H9 (cell line): ENCODE measurements around the gene OPALIN. TPM values are rescaled to one million over a fixed set of nuclear protein-coding genes. Genes with fewer than 3 reads are reported as not detected.

Source experiments
- DNase-seq: peaks from one replicate; pipeline ENCODE4 v3.0.0-alpha.2; 2017
- H2AFZ ChIP-seq: one replicate; pipeline ENCODE4 v1.6.1; 2013; ENCODE audit warnings: mild to moderate bottlenecking, low read length, control low read depth, moderate library complexity
- H2AK5ac ChIP-seq: 2 replicates; pipeline ENCODE4 v1.6.1; 2013; ENCODE audit warnings: low read length, control low read depth, mixed read lengths; ENCODE audit not compliant: insufficient read length
- H2BK120ac ChIP-seq: one replicate; pipeline ENCODE4 v1.6.1; 2013; ENCODE audit warnings: low read depth, mild to moderate bottlenecking, low read length, control low read depth, inconsistent platforms; ENCODE audit not compliant: poor library complexity, severe bottlenecking
- H2BK12ac ChIP-seq: 2 replicates; pipeline ENCODE4 v1.6.1; 2013; ENCODE audit warnings: low read length, control low read depth, mixed read lengths, low read depth; ENCODE audit not compliant: insufficient read length
- H2BK15ac ChIP-seq: 2 replicates; pipeline ENCODE4 v1.6.1; 2013; ENCODE audit warnings: low read depth, low read length, control low read depth
- H2BK20ac ChIP-seq: one replicate; pipeline ENCODE4 v1.6.1; 2013; ENCODE audit warnings: low read depth, mild to moderate bottlenecking, low read length, control low read depth, inconsistent platforms; ENCODE audit not compliant: poor library complexity, severe bottlenecking
- H2BK5ac ChIP-seq: 2 replicates; pipeline ENCODE4 v1.6.1; 2013; ENCODE audit warnings: low read length, control low read depth, mixed read lengths; ENCODE audit not compliant: insufficient read length
- H3K14ac ChIP-seq: 2 replicates; pipeline ENCODE4 v1.6.1; 2013; ENCODE audit warnings: low read length, control low read depth; ENCODE audit not compliant: insufficient read depth
- H3K18ac ChIP-seq: 2 replicates; pipeline ENCODE4 v1.6.1; 2013; ENCODE audit warnings: low read depth, mild to moderate bottlenecking, mixed read lengths, low read length, control low read depth; ENCODE audit not compliant: insufficient read length
- H3K23ac ChIP-seq: 2 replicates; pipeline ENCODE4 v1.6.1; 2013; ENCODE audit warnings: low read length, control low read depth, mixed read lengths, low read depth; ENCODE audit not compliant: insufficient read length
- H3K23me2 ChIP-seq: 2 replicates; pipeline ENCODE4 v1.6.1; 2013; ENCODE audit warnings: low read depth, mild to moderate bottlenecking, mixed read lengths, low read length, control low read depth; ENCODE audit not compliant: insufficient read length, poor library complexity, severe bottlenecking
- H3K27ac ChIP-seq: 2 replicates; pipeline ENCODE4 v1.5.1; 2013; ENCODE audit warnings: low read length, control low read depth, mixed read lengths, low read depth; ENCODE audit not compliant: insufficient read length
- H3K27me3 ChIP-seq: 2 replicates; pipeline ENCODE4 v1.6.1; 2013; ENCODE audit warnings: low read length, control low read depth, inconsistent platforms; ENCODE audit not compliant: insufficient read depth
- H3K4ac ChIP-seq: 2 replicates; pipeline ENCODE4 v1.6.1; 2013; ENCODE audit warnings: low read depth, mild to moderate bottlenecking, control low read depth, inconsistent platforms, low read length, moderate library complexity
- H3K4me1 ChIP-seq: 2 replicates; pipeline ENCODE4 v1.6.1; 2013; ENCODE audit warnings: low read length, control low read depth, inconsistent platforms; ENCODE audit not compliant: insufficient read depth
- H3K4me2 ChIP-seq: 2 replicates; pipeline ENCODE4 v1.6.1; 2013; ENCODE audit warnings: low read length, control low read depth, mixed read lengths; ENCODE audit not compliant: insufficient read length, insufficient read depth
- H3K56ac ChIP-seq: 2 replicates; pipeline ENCODE4 v1.6.1; 2013; ENCODE audit warnings: low read depth, mild to moderate bottlenecking, mixed read lengths, low read length, control low read depth; ENCODE audit not compliant: insufficient read length
- H3K79me1 ChIP-seq: 2 replicates; pipeline ENCODE4 v1.6.1; 2013; ENCODE audit warnings: low read depth, mild to moderate bottlenecking, moderate library complexity, low read length, control low read depth, inconsistent platforms; ENCODE audit not compliant: insufficient read depth, poor library complexity, severe bottlenecking
- H3K79me2 ChIP-seq: 2 replicates; pipeline ENCODE4 v1.6.1; 2013; ENCODE audit warnings: low read length, control low read depth, inconsistent platforms; ENCODE audit not compliant: insufficient read depth
- H3K9ac ChIP-seq: 2 replicates; pipeline ENCODE4 v1.6.1; 2013; ENCODE audit warnings: low read length, control low read depth, mixed read lengths; ENCODE audit not compliant: insufficient read length; ENCODE audit errors: extremely low read depth
- H3K9me3 ChIP-seq: one replicate; pipeline ENCODE4 v1.6.1; 2013; ENCODE audit warnings: low read depth, low read length, inconsistent platforms; ENCODE audit not compliant: control insufficient read depth
- H3T11ph ChIP-seq: one replicate; pipeline ENCODE4 v1.6.1; 2013; ENCODE audit warnings: mild to moderate bottlenecking, low read length, control low read depth, inconsistent platforms
- H4K20me1 ChIP-seq: one replicate; pipeline ENCODE4 v1.6.1; 2013; ENCODE audit not compliant: control insufficient read depth, insufficient read length, insufficient read depth
- H4K5ac ChIP-seq: 2 replicates; pipeline ENCODE4 v1.6.1; 2013; ENCODE audit warnings: low read depth, mild to moderate bottlenecking, mixed read lengths, low read length, control low read depth; ENCODE audit not compliant: insufficient read length
- H4K8ac ChIP-seq: replicated peaks from 2 replicates; pipeline ENCODE4 v1.6.1; 2013; ENCODE audit warnings: low read length, control low read depth, mixed read lengths, low read depth; ENCODE audit not compliant: insufficient read length
- H4K91ac ChIP-seq: 2 replicates; pipeline ENCODE4 v1.6.1; 2013; ENCODE audit warnings: low read depth, mild to moderate bottlenecking, moderate library complexity, mixed read lengths, low read length, control low read depth; ENCODE audit not compliant: insufficient read length
- H3K27ac Mint-ChIP-seq, 3 experiments: 2 replicates in 2 of 3; 3 replicates in 1 of 3; pipeline ENCODE4 v1.8.0; 2020 to 2021; ENCODE audit warnings: mixed read lengths in 3 of 3, mild to moderate bottlenecking in 1 of 3, moderate library complexity in 1 of 3
- H3K27me3 Mint-ChIP-seq: 2 replicates; pipeline ENCODE4 v1.8.0; 2021; ENCODE audit warnings: low read depth, mild to moderate bottlenecking, moderate library complexity, mixed read lengths
- H3K36me3 Mint-ChIP-seq, 3 experiments: 2 replicates in 2 of 3; 3 replicates in 1 of 3; pipeline ENCODE4 v1.8.0; 2020 to 2021; ENCODE audit warnings: low read depth in 3 of 3, mixed read lengths in 3 of 3; ENCODE audit not compliant: insufficient read depth in 1 of 3
- H3K4me1 Mint-ChIP-seq, 2 experiments: 2 replicates each; pipeline ENCODE4 v1.8.0; 2020; ENCODE audit warnings: mixed read lengths in 2 of 2
- H3K4me3 Mint-ChIP-seq, 2 experiments: 2 replicates in 1 of 2; 3 replicates in 1 of 2; pipeline ENCODE4 v1.8.0; 2020 to 2021; ENCODE audit warnings: mild to moderate bottlenecking in 2 of 2, mixed read lengths in 2 of 2, moderate library complexity in 1 of 2
- H3K9me3 Mint-ChIP-seq, 2 experiments: 2 replicates in 1 of 2; 3 replicates in 1 of 2; pipeline ENCODE4 v1.8.0; 2020; ENCODE audit warnings: mild to moderate bottlenecking in 2 of 2, mixed read lengths in 2 of 2, moderate library complexity in 1 of 2
- WGBS: extraction: QIAGEN DNeasy Blood & Tissue Kit; methylation state at CpG from one replicate; pipeline ENCODE4 v1.1.7; 2013; ENCODE audit warnings: missing lambda C conversion rate, low lambda C conversion rate, mixed read lengths; ENCODE audit not compliant: insufficient read length; ENCODE audit errors: extremely low coverage; 5-methylcytosine and 5-hydroxymethylcytosine counted together
- total RNA-seq: library from RNA; stranded (reverse); gene quantifications from 2 replicates; pipeline ENCODE4 v1.2.1, GENCODE V29; 2021
- TF ChIP-seq, protein P1 (sequence below): fragments of 200-600 bp; sonication (generic); conservative IDR thresholded peaks from 3 replicates; pipeline ENCODE4 v1.8.0; 2021; ENCODE audit warnings: antibody characterized with exemption, mild to moderate bottlenecking

OPALIN gene
- total RNA-seq, 1 experiment from 2014 or later = not detected

DNA sequence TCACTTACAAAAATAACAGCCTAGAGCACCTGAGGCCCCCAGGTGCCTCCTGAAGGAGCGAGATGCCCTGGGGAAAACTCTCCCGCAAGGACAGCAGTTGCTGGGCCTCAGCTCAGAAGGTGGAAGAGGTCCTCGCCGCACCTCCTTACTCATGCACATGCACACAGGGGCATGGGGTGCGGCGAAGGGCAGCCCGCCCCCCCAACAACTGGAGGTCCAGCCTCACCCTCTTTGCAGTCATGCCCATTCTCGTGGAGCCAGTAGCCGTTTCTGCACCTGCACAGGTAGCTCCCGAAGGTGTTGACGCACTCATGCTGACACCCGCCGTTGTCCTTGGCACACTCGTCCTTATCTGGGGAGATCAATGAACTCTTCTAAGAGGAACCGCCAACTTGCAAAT is 19.9 kb upstream of the OPALIN start:
- Histone ChIP-seq H3K27ac (no peak overlapping the region), H2BK5ac (no peak overlapping the region), H2BK12ac (no peak overlapping the region), H3K56ac (no peak overlapping the region), H3K23me2 (peaks cover 7% of the 10 kb centered on the region), H3K4me2 (no peak overlapping the region), H4K8ac (no peak overlapping the region), H2BK15ac (no peak overlapping the region), H3K9me3 (no peaks in the 10 kb centered on the region), H3K14ac (no peak overlapping the region), H2AK5ac (no peak overlapping the region), H2BK120ac (no peak overlapping the region), H3K18ac (no peak overlapping the region), H3T11ph (no peak overlapping the region), H3K4me1 (no peaks in the 10 kb centered on the region; the same call in 1 of the 2 replicates), H4K91ac (no peak overlapping the region), H3K23ac (no peak overlapping the region), H3K9ac (no peak overlapping the region), H4K20me1 (no peaks in the 10 kb centered on the region), H2AFZ (no peak overlapping the region), H3K4ac (no peak overlapping the region), H2BK20ac (no peak overlapping the region), H4K5ac (no peak overlapping the region), H3K79me2 (no peaks in the 10 kb centered on the region), H3K79me1 (no peaks in the 10 kb centered on the region), H3K27me3 (no peaks in the 10 kb centered on the region)
- H3K4me3 Mint-ChIP-seq = no peak overlapping the region
- H3K9me3 Mint-ChIP-seq = no peaks in the 10 kb centered on the region; a peak in 3 of 5 replicates
- no peaks in the 10 kb centered on the region; a peak in 2 of 7 replicates for H3K36me3 Mint-ChIP-seq
- peaks cover 12% of the 10 kb centered on the region for H3K27me3 Mint-ChIP-seq
- WGBS = no CpG with 5 or more reads among the region's 15 CpGs
- no peak overlapping the region; a peak in 1 of 7 replicates for H3K27ac Mint-ChIP-seq
- peaks cover 17 to 20% of the 10 kb centered on the region in 2 experiments for H3K4me1 Mint-ChIP-seq
- TF ChIP-seq, protein P1, sequence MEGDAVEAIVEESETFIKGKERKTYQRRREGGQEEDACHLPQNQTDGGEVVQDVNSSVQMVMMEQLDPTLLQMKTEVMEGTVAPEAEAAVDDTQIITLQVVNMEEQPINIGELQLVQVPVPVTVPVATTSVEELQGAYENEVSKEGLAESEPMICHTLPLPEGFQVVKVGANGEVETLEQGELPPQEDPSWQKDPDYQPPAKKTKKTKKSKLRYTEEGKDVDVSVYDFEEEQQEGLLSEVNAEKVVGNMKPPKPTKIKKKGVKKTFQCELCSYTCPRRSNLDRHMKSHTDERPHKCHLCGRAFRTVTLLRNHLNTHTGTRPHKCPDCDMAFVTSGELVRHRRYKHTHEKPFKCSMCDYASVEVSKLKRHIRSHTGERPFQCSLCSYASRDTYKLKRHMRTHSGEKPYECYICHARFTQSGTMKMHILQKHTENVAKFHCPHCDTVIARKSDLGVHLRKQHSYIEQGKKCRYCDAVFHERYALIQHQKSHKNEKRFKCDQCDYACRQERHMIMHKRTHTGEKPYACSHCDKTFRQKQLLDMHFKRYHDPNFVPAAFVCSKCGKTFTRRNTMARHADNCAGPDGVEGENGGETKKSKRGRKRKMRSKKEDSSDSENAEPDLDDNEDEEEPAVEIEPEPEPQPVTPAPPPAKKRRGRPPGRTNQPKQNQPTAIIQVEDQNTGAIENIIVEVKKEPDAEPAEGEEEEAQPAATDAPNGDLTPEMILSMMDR = no peak
- no peak for DNase-seq
